BLaER1 (cell line): Measurements from ENCODE around the gene PSMC4.

Experiments
- H3K27ac ChIP-seq: shearing (Covaris generic); formaldehyde crosslinking; 2 replicates; pipeline ENCODE4 v1.8.1; 2022
- H3K27me3 ChIP-seq: shearing (Covaris generic); formaldehyde crosslinking; 2 replicates; pipeline ENCODE4 v1.8.1; 2022
- H3K36me3 ChIP-seq: shearing (Covaris generic); formaldehyde crosslinking; 2 replicates; pipeline ENCODE4 v1.8.1; 2022
- H3K4me1 ChIP-seq: shearing (Covaris generic); formaldehyde crosslinking; 2 replicates; pipeline ENCODE4 v1.8.1; 2022
- H3K4me2 ChIP-seq: shearing (Covaris generic); formaldehyde crosslinking; 2 replicates; pipeline ENCODE4 v1.8.1; 2022
- H3K4me3 ChIP-seq: shearing (Covaris generic); formaldehyde crosslinking; 2 replicates; pipeline ENCODE4 v1.8.1; 2022
- H3K9ac ChIP-seq: shearing (Covaris generic); formaldehyde crosslinking; 2 replicates; pipeline ENCODE4 v1.8.1; 2022
- H3K9me3 ChIP-seq: shearing (Covaris generic); formaldehyde crosslinking; 2 replicates; pipeline ENCODE4 v1.8.1; 2022
- H4K20me1 ChIP-seq: shearing (Covaris generic); formaldehyde crosslinking; 2 replicates; pipeline ENCODE4 v1.8.1; 2022
- Cebpa-rat ChIP-seq: shearing (Covaris generic); IDR thresholded peaks from 2 replicates; pipeline ENCODE4 v1.8.1; 2022

PSMC4 gene

DNA sequence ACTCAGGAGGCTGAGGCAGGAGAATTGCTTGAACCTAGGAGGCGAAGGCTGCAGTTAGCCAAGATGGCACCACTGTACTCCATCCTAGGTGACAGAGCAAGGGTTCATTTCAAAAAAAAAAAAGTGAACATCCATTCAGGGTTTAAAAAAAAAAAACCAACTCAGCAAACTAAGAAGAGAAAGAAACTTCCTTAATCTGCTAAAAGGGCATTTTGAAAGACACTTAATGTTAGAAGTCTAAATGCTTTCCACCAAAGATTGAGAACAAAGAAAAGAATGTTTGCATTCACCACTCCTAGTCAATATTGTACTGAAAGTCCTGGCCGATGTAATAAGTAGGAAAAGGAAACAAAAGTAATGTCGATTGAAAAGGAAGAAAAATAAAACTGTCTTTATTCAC, 7.1 kb upstream of the PSMC4 start:
- H3K27ac ChIP-seq: no peak overlapping the region
- no peak overlapping the region for H3K9ac ChIP-seq
- no peaks in the 10 kb centered on the region for H3K9me3 ChIP-seq
- no peaks in the 10 kb centered on the region for H3K36me3 ChIP-seq
- no peak overlapping the region for H3K4me3 ChIP-seq
- no peaks in the 10 kb centered on the region for H4K20me1 ChIP-seq
- no peak for TF ChIP-seq Cebpa-rat
- H3K4me2 ChIP-seq: no peak overlapping the region
- H3K4me1 ChIP-seq: no peaks in the 10 kb centered on the region
- peaks cover 3% of the 10 kb centered on the region; the same call in 1 of the 2 replicates for H3K27me3 ChIP-seq

DNA sequence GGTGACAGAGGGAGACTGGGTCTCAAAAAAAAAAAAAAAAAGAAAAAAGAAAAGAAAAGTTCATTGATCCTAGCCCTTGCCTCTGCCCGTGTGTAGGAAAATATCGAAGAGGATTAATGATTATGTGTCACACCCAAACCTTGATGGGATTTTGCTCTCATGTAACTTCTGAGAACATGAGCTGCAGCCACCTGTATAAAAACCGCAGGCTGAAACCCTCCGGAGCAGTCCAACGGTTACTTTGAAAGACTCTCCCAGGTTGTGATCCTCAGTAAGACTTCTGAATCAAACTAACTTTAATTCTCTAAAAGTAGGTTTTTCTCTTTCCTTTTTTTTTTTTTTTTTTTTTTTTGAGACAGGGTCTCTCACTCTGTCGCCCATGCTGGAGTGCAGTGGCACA, 4.3 kb upstream of the PSMC4 start:
- TF ChIP-seq Cebpa-rat: no peak
- Histone ChIP-seq H3K9me3 (no peaks in the 10 kb centered on the region), H3K27ac (no peak overlapping the region), H3K27me3 (no peaks in the 10 kb centered on the region), H3K4me3 (no peak overlapping the region), H3K36me3 (no peaks in the 10 kb centered on the region), H3K4me2 (no peak overlapping the region), H4K20me1 (peaks cover 4% of the 10 kb centered on the region; the same call in 1 of the 2 replicates), H3K9ac (no peak overlapping the region), H3K4me1 (peaks cover 14% of the 10 kb centered on the region)

DNA sequence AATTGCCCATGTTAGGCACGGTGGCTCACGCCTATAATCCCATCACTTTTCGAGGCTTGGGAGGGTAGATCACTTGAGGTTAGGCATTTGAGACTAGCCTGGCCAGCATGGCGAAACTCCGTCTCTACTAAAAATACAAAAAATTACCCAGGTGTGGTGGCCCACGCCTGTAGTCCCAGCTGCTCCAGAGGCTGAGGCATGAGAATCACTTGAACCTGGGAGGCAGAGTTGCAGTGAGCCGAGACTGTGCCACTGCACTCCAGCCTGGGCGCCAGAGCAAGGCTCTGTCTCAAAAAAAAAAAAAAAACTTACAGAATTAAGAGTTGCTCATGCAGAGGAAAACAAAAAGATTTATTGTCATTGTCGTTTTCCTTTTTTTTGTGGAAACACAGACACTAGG, 3.4 kb upstream of the PSMC4 start:
- no peak overlapping the region for H3K9ac ChIP-seq
- no peak for TF ChIP-seq Cebpa-rat
- no peaks in the 10 kb centered on the region for H3K27me3 ChIP-seq
- H4K20me1 ChIP-seq: peaks cover 13% of the 10 kb centered on the region
- H3K4me3 ChIP-seq: no peak overlapping the region
- no peaks in the 10 kb centered on the region for H3K9me3 ChIP-seq
- peaks cover 22% of the 10 kb centered on the region for H3K4me1 ChIP-seq
- H3K4me2 ChIP-seq: no peak overlapping the region
- H3K36me3 ChIP-seq: peaks cover 6% of the 10 kb centered on the region
- no peak overlapping the region for H3K27ac ChIP-seq

DNA sequence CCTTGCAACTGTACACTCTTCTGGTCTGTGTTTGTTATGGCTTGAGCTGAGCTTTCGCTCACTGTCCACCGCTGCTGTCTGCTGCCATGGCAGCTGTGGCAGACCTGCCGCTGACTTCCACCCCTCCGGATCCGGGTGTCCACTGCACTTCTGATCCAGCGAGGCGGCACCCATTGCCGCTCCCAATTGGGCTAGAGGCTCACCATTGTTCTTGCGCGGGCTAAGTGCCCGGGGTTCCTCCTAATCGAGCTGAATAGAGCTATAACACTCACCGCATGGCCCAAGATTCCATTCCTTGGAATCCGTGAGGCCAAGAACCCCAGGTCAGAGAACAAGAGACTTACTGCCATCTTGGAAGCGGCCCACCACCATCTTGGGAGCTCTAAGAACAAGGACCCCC, 2.2 kb upstream of the PSMC4 start:
- no peak overlapping the region for H3K4me2 ChIP-seq
- H3K27me3 ChIP-seq: no peaks in the 10 kb centered on the region
- no peak overlapping the region for H3K27ac ChIP-seq
- H3K4me3 ChIP-seq: no peak overlapping the region
- H3K36me3 ChIP-seq: peaks cover 18% of the 10 kb centered on the region
- H3K9me3 ChIP-seq: no peaks in the 10 kb centered on the region
- H3K4me1 ChIP-seq: peaks cover 22% of the 10 kb centered on the region
- peaks cover 16% of the 10 kb centered on the region for H4K20me1 ChIP-seq
- no peak for TF ChIP-seq Cebpa-rat
- no peak overlapping the region for H3K9ac ChIP-seq

DNA sequence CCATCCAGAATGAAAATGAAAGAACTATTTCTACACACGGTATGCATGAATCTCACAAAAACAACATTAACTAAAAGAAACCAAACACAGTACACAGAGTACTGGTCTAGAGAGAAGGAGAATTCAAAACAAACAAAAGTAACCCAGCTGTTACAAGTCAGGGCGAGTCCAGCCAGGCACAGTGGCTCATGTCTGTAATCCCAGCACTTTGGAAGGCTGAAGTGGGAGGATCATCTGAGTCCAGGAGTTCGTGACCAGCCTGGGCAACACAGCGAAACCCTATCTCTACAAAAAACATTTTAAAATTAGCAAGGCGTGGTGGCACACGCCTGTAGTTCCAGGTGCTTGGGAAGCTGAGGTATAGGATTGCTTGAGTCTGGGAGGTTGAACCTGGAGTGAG, 1.7 kb upstream of the PSMC4 start:
- Histone ChIP-seq H3K4me1 (peaks cover 22% of the 10 kb centered on the region), H3K4me3 (no peak overlapping the region), H3K27me3 (no peaks in the 10 kb centered on the region), H3K9me3 (no peaks in the 10 kb centered on the region), H3K4me2 (peak overlapping the region; percentile 92), H3K27ac (no peak overlapping the region), H3K36me3 (peaks cover 23% of the 10 kb centered on the region), H3K9ac (no peak overlapping the region), H4K20me1 (peaks cover 21% of the 10 kb centered on the region)
- TF ChIP-seq Cebpa-rat: no peak

DNA sequence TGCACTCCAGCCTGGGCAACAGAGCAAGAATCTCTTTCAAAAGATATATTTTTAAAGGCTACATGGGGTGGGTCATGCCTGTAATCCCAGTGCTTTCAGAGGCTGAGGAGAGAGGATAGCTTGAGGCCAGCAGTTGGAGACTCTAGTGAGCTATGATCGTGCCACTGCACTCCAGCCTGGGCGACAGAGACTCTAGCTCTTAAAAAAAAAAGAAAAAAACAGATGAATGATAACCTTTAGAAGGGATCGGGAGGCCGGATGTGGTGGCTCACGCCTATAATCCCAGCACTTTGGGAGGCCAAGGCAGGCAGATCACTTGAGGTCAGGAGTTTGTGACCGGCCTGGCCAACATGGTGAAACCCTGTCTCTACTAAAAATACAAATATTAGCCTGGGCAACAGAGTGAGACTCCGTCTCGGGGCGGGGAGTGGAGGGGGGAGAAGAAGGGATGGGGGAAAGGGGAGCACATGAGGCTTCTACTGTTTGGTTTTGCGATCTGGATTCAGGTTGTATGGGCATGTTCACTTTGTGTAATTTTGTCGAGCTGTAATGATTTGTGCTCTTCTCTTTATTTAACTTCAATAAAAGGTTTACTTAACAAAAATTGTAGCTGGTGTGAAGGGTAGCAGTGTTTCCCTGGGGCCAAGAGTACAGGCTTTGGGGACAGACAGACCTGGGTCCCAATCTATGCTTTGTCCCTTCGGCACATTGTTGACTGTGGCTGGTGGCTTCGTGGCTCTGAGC, 1.1 kb upstream of the PSMC4 start:
- H3K9ac ChIP-seq: peak overlapping the region; percentile 87
- H3K27ac ChIP-seq: peak overlapping the region; percentile 83
- peaks cover 22% of the 10 kb centered on the region for H3K4me1 ChIP-seq
- H3K4me2 ChIP-seq: peak overlapping the region; percentile 92
- peaks cover 24% of the 10 kb centered on the region for H4K20me1 ChIP-seq
- no peak for TF ChIP-seq Cebpa-rat
- H3K4me3 ChIP-seq: peak overlapping the region; percentile 89
- no peaks in the 10 kb centered on the region for H3K9me3 ChIP-seq
- H3K27me3 ChIP-seq: no peaks in the 10 kb centered on the region
- peaks cover 29% of the 10 kb centered on the region for H3K36me3 ChIP-seq

DNA sequence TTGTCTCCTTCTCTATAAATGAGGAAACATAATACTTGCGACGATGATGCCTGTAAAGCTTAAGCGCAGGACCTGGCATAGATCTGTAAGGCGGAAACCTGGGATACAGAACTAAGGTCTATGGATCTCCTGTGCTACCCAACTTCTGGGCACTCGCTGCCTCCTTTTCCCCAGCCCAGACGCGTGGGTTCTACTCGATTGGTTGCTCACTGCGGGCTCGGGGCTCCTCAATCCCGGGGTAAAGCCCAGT, 615 bp upstream of the PSMC4 start:
- Histone ChIP-seq H3K36me3 (peaks cover 34% of the 10 kb centered on the region), H3K4me3 (peak overlapping the region; percentile 89), H3K4me2 (peak overlapping the region; percentile 92), H3K27me3 (no peaks in the 10 kb centered on the region), H3K9me3 (no peaks in the 10 kb centered on the region), H4K20me1 (peaks cover 24% of the 10 kb centered on the region), H3K4me1 (peaks cover 22% of the 10 kb centered on the region), H3K9ac (peak overlapping the region; percentile 87), H3K27ac (peak overlapping the region; percentile 83)
- no peak for TF ChIP-seq Cebpa-rat

DNA sequence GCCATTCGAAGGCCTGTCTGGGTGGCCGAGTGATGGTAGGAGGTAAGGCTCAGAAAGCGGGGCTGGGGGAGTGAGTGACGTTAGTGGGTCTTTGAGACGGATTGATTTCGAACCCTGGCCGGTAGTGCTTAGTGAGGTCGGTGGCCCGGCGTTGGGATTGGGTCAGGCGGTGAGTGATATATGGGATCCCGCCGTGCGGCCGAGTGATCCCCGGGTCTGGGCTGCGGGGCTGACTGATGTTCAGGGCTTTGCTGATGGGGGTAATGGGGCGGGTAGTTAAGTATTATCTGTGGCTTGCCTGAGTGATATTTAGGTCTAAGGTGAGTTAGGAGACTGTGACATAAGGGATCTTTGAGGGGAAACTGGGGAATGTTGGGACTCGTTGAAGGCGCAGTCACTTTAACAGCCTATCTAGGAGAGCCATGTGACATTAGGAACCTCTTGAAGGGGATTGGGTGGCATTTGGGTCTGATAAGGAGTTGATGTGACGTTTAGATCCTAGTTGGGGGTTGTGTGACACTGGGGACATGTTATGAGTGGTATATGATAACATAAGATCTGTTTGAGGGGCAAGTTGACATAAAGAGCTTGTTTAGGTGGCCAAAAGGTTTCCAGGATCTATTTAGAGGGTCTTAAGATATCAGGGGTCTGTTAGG, 543 bp downstream of the PSMC4 start:
- H3K4me3 ChIP-seq: peak overlapping the region; percentile 89
- no peaks in the 10 kb centered on the region for H3K9me3 ChIP-seq
- H4K20me1 ChIP-seq: peaks cover 24% of the 10 kb centered on the region
- no peak for TF ChIP-seq Cebpa-rat
- peak overlapping the region; percentile 94 for H3K9ac ChIP-seq
- peak overlapping the region; percentile 98 for H3K4me2 ChIP-seq
- peaks cover 22% of the 10 kb centered on the region for H3K4me1 ChIP-seq
- H3K27ac ChIP-seq: peak overlapping the region; percentile 82
- no peaks in the 10 kb centered on the region for H3K27me3 ChIP-seq
- H3K36me3 ChIP-seq: peaks cover 44% of the 10 kb centered on the region

DNA sequence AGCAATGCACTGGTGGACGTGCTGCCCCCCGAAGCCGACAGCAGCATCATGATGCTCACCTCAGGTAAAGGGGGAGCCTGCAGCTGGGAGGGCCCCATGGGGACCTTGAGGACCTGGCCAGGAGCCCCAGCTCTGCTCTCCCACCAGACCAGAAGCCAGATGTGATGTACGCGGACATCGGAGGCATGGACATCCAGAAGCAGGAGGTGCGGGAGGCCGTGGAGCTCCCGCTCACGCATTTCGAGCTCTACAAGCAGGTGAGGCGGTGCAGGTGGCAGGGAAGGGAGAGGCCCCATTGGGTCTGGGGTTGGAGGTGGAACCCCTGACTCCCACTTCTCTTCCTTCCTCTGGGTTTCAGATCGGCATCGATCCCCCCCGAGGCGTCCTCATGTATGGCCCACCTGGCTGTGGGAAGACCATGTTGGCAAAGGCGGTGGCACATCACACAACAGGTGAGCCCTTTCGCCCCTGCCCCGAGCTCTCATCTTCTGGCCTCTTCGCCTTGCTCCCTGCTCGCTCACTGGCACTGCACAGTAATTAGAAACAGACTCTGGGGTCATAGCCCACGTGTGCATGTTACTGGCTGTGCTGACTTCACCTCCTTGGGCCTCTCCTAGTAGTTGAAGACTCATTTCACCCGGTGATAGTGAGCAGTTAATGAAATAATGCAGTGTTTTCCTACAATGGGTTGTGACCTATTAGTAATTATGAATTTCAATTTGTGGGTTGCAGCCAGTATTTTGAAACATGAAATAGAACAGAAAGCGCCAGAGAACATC, 3.6 kb downstream of the PSMC4 start:
- Histone ChIP-seq H3K9ac (no peak overlapping the region), H3K4me2 (no peak overlapping the region), H3K9me3 (no peaks in the 10 kb centered on the region), H3K4me3 (no peak overlapping the region), H3K36me3 (peaks cover 74% of the 10 kb centered on the region), H3K27ac (no peak overlapping the region), H4K20me1 (peaks cover 28% of the 10 kb centered on the region), H3K27me3 (no peaks in the 10 kb centered on the region), H3K4me1 (peaks cover 18% of the 10 kb centered on the region)
- no peak for TF ChIP-seq Cebpa-rat

DNA sequence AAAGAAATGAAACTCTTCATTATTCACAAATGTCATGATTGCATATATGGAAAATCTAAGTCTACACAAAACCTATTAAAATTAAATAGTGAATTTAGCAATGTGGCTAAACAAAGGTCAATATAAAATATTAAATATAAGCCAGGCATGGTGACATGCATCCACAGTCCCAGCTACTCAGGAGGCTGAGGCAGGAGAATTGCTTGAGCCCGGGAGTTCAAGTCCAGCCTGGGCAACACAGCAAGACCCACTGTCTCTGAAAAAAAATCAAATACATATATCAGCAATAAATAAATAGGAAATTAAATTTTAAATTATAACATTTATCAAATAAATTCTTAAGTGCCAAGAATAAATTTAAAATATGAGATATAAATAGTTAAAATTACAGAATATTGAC, 11.9 kb downstream of the PSMC4 start:
- H3K9me3 ChIP-seq: peaks cover 52% of the 10 kb centered on the region
- no peak overlapping the region for H3K4me2 ChIP-seq
- no peaks in the 10 kb centered on the region for H3K4me1 ChIP-seq
- peaks cover 75% of the 10 kb centered on the region for H3K36me3 ChIP-seq
- H3K4me3 ChIP-seq: no peak overlapping the region
- H3K27me3 ChIP-seq: no peaks in the 10 kb centered on the region
- peaks cover 16% of the 10 kb centered on the region for H4K20me1 ChIP-seq
- H3K9ac ChIP-seq: no peak overlapping the region
- no peak for TF ChIP-seq Cebpa-rat
- H3K27ac ChIP-seq: no peak overlapping the region
